ENCODE data around the gene ARHGAP26.

DNA sequence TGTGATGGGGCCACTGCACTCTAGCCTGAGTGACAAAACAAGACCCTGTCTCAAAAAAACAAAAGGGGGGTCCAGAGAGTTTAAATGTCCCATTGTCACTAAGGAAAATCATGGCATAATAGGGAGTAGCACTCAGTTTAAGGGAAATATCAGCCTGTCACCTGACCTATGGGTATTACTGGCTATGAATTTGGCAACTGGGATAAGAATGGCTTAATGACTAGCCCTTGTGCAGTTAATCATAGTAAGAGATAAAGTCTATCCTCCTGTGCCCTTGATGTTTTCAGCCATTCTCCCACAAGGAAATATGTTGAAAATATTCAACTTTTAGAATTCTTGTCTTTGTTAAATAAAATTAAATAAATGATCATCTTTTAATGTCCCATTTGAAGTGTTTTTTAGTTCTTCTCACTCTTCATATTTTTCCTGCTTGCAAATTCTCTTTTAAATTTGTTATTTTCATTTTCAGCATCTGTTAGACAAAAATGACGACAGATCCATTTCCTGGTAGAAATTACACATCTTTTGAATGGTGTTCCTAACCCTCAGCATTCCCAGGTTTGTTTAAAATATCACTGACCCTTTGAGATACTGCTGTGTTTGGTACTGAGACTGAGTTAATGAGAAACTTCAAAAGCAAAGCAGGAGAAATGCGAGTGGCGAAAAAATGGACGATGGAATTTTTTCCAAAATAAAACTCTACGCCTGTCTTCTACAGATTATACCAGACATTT lies 191.4 kb downstream of the ARHGAP26 start:
- TF ChIP-seq, protein P1, sequence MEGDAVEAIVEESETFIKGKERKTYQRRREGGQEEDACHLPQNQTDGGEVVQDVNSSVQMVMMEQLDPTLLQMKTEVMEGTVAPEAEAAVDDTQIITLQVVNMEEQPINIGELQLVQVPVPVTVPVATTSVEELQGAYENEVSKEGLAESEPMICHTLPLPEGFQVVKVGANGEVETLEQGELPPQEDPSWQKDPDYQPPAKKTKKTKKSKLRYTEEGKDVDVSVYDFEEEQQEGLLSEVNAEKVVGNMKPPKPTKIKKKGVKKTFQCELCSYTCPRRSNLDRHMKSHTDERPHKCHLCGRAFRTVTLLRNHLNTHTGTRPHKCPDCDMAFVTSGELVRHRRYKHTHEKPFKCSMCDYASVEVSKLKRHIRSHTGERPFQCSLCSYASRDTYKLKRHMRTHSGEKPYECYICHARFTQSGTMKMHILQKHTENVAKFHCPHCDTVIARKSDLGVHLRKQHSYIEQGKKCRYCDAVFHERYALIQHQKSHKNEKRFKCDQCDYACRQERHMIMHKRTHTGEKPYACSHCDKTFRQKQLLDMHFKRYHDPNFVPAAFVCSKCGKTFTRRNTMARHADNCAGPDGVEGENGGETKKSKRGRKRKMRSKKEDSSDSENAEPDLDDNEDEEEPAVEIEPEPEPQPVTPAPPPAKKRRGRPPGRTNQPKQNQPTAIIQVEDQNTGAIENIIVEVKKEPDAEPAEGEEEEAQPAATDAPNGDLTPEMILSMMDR (IDR thresholded peaks at IDR 0.05), result no peak
- TF ChIP-seq POLR2A (IDR thresholded peaks at IDR 0.05), result no peak
